DND-41 (cell line): Measurements from ENCODE around the gene SYNE1.

ENCODE experiments used
- EZH2 ChIP-seq: IDR thresholded peaks from 3 replicates; pipeline ENCODE4 v1.6.1; 2012; ENCODE audit warnings: borderline replicate concordance, low read depth, mild to moderate bottlenecking, moderate library complexity, low read length, inconsistent platforms; ENCODE audit not compliant: severe bottlenecking
- TF ChIP-seq, protein P1 (sequence below): IDR thresholded peaks from 2 replicates; pipeline ENCODE4 v1.5.1; 2012; ENCODE audit warnings: borderline replicate concordance, low read length, moderate library complexity, mild to moderate bottlenecking; ENCODE audit not compliant: poor library complexity, severe bottlenecking; ENCODE audit errors: extremely low read depth

DNA sequence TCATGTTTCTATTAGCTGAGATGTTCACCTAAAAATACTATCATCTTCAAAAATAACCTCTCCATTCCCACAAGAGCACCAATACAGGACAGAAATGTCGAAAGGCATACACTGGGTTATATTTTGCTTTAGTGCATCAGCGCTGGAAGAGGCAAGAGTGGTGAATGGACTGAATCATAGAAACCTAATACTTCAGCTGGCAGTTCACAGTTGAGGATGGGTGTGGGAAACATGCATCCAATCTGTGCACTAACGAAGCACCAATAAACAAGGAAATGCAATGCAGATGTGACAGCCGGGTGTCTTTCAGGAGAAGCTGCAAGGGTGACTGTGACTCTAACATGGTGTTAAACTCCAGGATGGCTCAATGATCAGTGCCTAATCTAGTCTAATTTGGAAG lies 463.8 kb downstream of the SYNE1 start:
- TF ChIP-seq, protein P1, sequence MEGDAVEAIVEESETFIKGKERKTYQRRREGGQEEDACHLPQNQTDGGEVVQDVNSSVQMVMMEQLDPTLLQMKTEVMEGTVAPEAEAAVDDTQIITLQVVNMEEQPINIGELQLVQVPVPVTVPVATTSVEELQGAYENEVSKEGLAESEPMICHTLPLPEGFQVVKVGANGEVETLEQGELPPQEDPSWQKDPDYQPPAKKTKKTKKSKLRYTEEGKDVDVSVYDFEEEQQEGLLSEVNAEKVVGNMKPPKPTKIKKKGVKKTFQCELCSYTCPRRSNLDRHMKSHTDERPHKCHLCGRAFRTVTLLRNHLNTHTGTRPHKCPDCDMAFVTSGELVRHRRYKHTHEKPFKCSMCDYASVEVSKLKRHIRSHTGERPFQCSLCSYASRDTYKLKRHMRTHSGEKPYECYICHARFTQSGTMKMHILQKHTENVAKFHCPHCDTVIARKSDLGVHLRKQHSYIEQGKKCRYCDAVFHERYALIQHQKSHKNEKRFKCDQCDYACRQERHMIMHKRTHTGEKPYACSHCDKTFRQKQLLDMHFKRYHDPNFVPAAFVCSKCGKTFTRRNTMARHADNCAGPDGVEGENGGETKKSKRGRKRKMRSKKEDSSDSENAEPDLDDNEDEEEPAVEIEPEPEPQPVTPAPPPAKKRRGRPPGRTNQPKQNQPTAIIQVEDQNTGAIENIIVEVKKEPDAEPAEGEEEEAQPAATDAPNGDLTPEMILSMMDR = no peak
- TF ChIP-seq EZH2 = no peak
